ENCODE data around the gene BANF1. TPM values are rescaled to one million over a fixed set of nuclear protein-coding genes. Genes with fewer than 3 reads are reported as not detected.
A peak's percentile ranks its signal among the peaks of the same experiment; 100 is the strongest.

Gene BANF1, protein sequence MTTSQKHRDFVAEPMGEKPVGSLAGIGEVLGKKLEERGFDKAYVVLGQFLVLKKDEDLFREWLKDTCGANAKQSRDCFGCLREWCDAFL
- 8.4 and 14.0 TPM in 2 replicates for total RNA-seq

DNA sequence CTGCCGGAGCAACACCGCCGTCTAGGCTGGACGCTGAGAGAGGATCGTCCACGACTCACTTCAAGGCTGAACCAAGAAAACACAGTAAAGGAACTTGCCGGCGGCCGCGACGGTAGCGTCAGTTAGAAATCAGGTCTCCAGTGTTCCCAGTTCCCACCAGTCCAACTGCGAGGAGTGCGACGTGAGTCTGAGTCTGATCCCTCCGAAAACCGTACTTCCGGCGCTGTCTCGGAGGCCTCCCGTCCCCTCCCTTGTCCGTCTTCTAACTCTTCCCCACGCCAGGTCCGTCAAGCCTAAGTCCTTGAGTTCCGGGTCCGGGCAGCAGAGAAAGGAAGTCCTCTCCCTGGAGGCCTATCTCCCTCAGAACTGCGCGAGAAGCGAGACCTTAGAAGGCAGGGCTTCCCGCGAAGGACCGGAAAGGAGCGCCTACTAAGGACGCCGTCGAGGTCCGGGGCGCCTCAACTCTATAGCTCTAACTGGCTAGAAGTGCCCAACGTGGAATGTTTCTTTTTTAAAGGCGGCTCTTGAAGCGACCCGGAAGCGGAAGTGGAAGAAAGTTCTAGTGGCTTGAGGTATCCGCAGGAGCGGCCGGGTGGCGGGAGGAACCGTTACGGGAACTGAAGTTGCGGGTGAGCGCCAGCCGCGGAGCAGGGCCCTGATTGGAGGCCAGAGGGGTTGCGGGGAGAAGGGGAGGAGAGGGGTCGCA lies at the start of gene BANF1, which contains the start of gene EIF1AD:
Gene BANF1 (plus strand): TSS at position 562 of the 706 bp plus-strand sequence. CDS start 748 bp downstream, outside the sequence.
Gene EIF1AD (minus strand): TSS at position 216 of the 706 bp plus-strand sequence. CDS start 1,768 bp downstream, outside the sequence.
- Histone ChIP-seq H3K36me3 (ENCODE audit: control insufficient read depth, insufficient read depth, low read length) (peaks cover 30% of the 10 kb centered on the region), H3K4me3 (ENCODE audit: low read depth, low read length) (peak within 1 kb of the TSS; percentile 65), H3K27me3 (ENCODE audit: control insufficient read depth, insufficient read depth, low read length) (no peaks in the 10 kb centered on the region)
- DNase-seq (ENCODE audit: low read depth) (peak; percentile 94), FAIRE-seq (no peak)
- TF ChIP-seq, protein P1, sequence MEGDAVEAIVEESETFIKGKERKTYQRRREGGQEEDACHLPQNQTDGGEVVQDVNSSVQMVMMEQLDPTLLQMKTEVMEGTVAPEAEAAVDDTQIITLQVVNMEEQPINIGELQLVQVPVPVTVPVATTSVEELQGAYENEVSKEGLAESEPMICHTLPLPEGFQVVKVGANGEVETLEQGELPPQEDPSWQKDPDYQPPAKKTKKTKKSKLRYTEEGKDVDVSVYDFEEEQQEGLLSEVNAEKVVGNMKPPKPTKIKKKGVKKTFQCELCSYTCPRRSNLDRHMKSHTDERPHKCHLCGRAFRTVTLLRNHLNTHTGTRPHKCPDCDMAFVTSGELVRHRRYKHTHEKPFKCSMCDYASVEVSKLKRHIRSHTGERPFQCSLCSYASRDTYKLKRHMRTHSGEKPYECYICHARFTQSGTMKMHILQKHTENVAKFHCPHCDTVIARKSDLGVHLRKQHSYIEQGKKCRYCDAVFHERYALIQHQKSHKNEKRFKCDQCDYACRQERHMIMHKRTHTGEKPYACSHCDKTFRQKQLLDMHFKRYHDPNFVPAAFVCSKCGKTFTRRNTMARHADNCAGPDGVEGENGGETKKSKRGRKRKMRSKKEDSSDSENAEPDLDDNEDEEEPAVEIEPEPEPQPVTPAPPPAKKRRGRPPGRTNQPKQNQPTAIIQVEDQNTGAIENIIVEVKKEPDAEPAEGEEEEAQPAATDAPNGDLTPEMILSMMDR (IDR thresholded peaks at IDR 0.05; ENCODE audit: insufficient read depth, low read length, severe bottlenecking) = no peak

- FAIRE-seq (no peak), DNase-seq (ENCODE audit: low read depth) (no peak)
- Histone ChIP-seq H3K27me3 (ENCODE audit: control insufficient read depth, insufficient read depth, low read length) (no peaks in the 10 kb centered on the region), H3K4me3 (ENCODE audit: low read depth, low read length) (no peak overlapping the region), H3K36me3 (ENCODE audit: control insufficient read depth, insufficient read depth, low read length) (no peaks in the 10 kb centered on the region)
- TF ChIP-seq, protein P1 (IDR thresholded peaks at IDR 0.05; ENCODE audit: insufficient read depth, low read length, severe bottlenecking) = no peak
Observed at GRCh38 chr11:65953471-65953870, 48.8 kb upstream of the BANF1 start.

DNA sequence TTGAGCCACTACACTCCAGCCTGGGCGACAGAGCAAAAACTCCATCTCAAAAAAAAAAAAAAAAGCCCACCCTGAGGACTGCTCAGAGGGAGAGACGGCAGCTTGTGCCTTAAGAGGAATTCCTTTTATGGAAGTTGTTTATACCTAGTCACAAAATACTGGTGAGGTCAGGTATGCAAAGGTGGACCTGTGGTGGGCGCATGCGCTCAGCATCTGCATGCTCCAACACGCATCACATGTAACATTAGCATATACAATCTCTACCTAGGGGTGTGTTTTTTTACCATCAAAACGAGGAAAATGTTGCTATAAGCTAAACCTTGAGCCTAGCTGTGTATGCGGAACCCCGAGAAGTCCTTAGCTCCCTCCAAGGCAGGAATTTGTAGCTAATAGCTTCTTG lies 47.5 kb upstream of the BANF1 start:
- TF ChIP-seq, protein P1 (IDR thresholded peaks at IDR 0.05; ENCODE audit: insufficient read depth, low read length, severe bottlenecking) = no peak
- Histone ChIP-seq H3K4me3 (ENCODE audit: low read depth, low read length) (no peak overlapping the region), H3K36me3 (ENCODE audit: control insufficient read depth, insufficient read depth, low read length) (no peaks in the 10 kb centered on the region), H3K27me3 (ENCODE audit: control insufficient read depth, insufficient read depth, low read length) (no peaks in the 10 kb centered on the region)
- FAIRE-seq (no peak), DNase-seq (ENCODE audit: low read depth) (peak; percentile 86)

GRCh38 chr11:65958291-65958690 lies 44.0 kb upstream of the BANF1 start:
- Histone ChIP-seq H3K4me3 (ENCODE audit: low read depth, low read length) (no peak overlapping the region), H3K36me3 (ENCODE audit: control insufficient read depth, insufficient read depth, low read length) (no peaks in the 10 kb centered on the region), H3K27me3 (ENCODE audit: control insufficient read depth, insufficient read depth, low read length) (no peaks in the 10 kb centered on the region)
- FAIRE-seq (no peak), DNase-seq (ENCODE audit: low read depth) (no peak)
- TF ChIP-seq, protein P1 (IDR thresholded peaks at IDR 0.05; ENCODE audit: insufficient read depth, low read length, severe bottlenecking) = no peak

DNA sequence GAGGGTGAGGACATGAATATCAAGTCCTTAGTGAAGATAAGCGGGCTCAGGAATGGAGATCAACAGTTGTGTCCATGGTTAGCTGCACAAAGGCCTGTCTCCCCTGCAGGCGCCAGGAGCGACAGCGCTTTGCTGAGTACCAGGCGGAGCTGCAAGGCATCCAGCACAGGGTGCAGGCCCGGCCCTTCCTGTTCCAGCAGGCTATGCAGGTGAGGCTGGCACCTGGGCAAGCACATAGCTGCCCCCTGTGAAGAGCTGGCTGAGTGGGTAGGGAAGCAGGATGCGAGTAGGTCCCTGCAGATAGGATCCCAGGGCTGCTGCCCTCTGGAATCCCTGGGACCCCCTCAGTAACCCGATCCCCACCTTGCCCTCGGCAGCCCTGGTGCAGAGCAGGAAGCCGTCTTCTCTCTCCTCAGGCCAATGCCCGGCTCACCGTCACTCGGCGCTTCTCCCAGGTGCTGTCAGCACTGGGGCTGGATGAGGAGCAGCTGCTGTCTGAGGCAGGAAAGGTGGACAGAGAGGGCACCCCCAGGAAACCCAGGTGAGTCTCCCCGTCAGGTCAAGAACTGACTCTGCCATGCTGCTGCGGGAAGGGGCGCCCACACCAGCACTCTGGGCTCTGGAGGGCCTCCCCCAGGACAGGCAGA lies 43.4 kb upstream of the BANF1 start:
- TF ChIP-seq, protein P1 (IDR thresholded peaks at IDR 0.05; ENCODE audit: insufficient read depth, low read length, severe bottlenecking) = no peak
- Histone ChIP-seq H3K36me3 (ENCODE audit: control insufficient read depth, insufficient read depth, low read length) (peaks cover 2% of the 10 kb centered on the region), H3K4me3 (ENCODE audit: low read depth, low read length) (no peak overlapping the region), H3K27me3 (ENCODE audit: control insufficient read depth, insufficient read depth, low read length) (no peaks in the 10 kb centered on the region)
- DNase-seq (ENCODE audit: low read depth) (no peak), FAIRE-seq (no peak)
